Spleen (tissue), 7 donors: Measurements from ENCODE around the gene GJB5.

Source experiments
- CTCF ChIP-seq, 11 experiments: fragments of 200-600 bp in 7 of 11; fragments of 450-650 bp in 4 of 11; sonication (generic) in 4 of 11; IDR thresholded peaks in 8 of 11; conservative IDR thresholded peaks in 3 of 11; 1 replicate in 7 of 11; 2 replicates in 4 of 11; pipeline versions ENCODE4 v1.4.0 to v1.8.0; 2016 to 2021; ENCODE audit warnings: antibody characterized with exemption in 11 of 11, inconsistent platforms in 4 of 11, mild to moderate bottlenecking in 1 of 11
- POLR2AphosphoS5 ChIP-seq, 3 donors: sonication (generic); formaldehyde crosslinking; IDR thresholded peaks; one replicate each; pipeline ENCODE4 v1.5.1; 2017; ENCODE audit warnings: antibody characterized with exemption in 3 of 3
- donor health status: DM: no; HTN: no; CAD: no; lungs with moderate emphysema.
- donor health status: DM: no; HTN: no; CAD: no.
- donor health status: DM: no; HTN: no; CAD: no.

- no peak for TF ChIP-seq CTCF (IDR thresholded peaks at IDR 0.05 in 8 of 11, conservative IDR thresholded peaks at IDR 0.05 in 3 of 11)
- TF ChIP-seq POLR2AphosphoS5 (IDR thresholded peaks at IDR 0.05) = no peak
These were observed 36.1 kb downstream of the GJB5 start for GRCh38 chr1:34790985-34791384.
